ENCODE data around the gene SPX. TPM values are rescaled to one million over a fixed set of nuclear protein-coding genes. Genes with fewer than 3 reads are reported as not detected.
A peak's percentile ranks its signal among the peaks of the same experiment; 100 is the strongest.

SPX gene
- total RNA-seq, 3 donors from 2014 or later = 0.10 to 0.27 (median 0.13) TPM

DNA sequence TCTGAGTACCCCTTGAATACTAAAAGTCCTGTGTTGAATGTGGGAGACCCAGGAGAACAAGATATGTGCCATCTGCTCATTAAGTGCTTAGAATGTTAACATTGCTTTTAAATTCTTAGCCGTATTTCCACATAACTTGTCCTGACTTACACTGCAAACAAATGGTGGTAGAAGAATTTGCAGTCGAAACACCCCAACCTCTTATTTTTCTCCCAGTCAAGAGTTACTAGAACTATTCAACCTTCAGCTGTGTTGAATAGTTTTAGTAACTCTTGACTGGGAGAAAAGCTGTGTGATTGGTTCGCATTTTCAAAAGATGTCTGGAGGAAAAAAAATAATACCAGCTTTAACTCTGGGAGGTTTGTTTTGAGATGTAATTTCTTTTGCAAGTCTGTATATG lies 7.6 kb upstream of the SPX start:
- H3K4me1 Mint-ChIP-seq (ENCODE audit: low read depth) = no peaks in the 10 kb centered on the region
- H3K27me3 Mint-ChIP-seq (ENCODE audit: low read depth) = no peaks in the 10 kb centered on the region
- H3K9me3 Mint-ChIP-seq = no peaks in the 10 kb centered on the region
- no peak for DNase-seq
- no peak for ATAC-seq
- peaks cover 23% of the 10 kb centered on the region for H3K36me3 Mint-ChIP-seq (ENCODE audit: insufficient read depth)
- H3K4me3 Mint-ChIP-seq = no peak overlapping the region

- Mint-ChIP-seq H3K4me3 (no peak overlapping the region), H3K36me3 (ENCODE audit: insufficient read depth) (peaks cover 9% of the 10 kb centered on the region), H3K4me1 (ENCODE audit: low read depth) (no peaks in the 10 kb centered on the region), H3K9me3 (peaks cover 11% of the 10 kb centered on the region), H3K27me3 (ENCODE audit: low read depth) (no peaks in the 10 kb centered on the region)
- DNase-seq = no peak
- no peak for ATAC-seq
Observed at GRCh38 chr12:21521541-21521940, 4.6 kb upstream of the SPX start.

GRCh38 chr12:21523148-21523547 lies 2.9 kb upstream of the SPX start:
- peaks cover 11% of the 10 kb centered on the region for H3K9me3 Mint-ChIP-seq
- H3K27me3 Mint-ChIP-seq (ENCODE audit: low read depth) = peaks cover 6% of the 10 kb centered on the region
- ATAC-seq (no peak), DNase-seq (no peak)
- peaks cover 5% of the 10 kb centered on the region for H3K36me3 Mint-ChIP-seq (ENCODE audit: insufficient read depth)
- H3K4me3 Mint-ChIP-seq = no peak overlapping the region
- H3K4me1 Mint-ChIP-seq (ENCODE audit: low read depth) = peaks cover 6% of the 10 kb centered on the region

DNA sequence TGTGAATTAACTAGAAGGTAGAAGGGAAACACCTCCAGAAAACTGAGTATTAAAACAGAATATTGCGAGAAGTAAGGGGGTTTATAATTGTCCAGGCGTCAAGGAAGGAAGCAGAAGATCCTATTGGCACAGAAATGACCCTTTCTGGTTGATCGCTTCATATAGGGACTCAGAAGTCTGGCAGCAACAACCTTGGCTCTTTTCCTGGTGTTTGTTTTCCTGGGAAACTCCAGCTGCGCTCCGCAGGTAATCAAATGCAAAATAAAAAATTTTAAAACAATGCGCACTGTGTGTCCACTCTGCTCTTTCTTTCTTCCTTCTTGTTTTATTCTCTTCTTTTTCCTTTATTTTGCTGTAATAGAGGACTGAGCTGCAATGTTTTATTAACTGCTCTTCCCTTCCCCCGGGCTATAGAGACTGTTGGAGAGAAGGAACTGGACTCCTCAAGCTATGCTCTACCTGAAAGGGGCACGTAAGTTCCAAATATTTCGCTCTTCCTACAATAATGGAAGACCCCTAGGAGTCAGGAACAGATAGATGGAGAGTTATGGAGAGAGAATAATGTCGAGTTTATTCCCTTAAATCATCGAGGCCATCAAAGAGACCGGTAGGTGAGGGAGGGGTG lies 737 bp downstream of the SPX start:
- ATAC-seq (no peak), DNase-seq (no peak)
- Mint-ChIP-seq H3K36me3 (ENCODE audit: insufficient read depth) (no peaks in the 10 kb centered on the region), H3K4me1 (ENCODE audit: low read depth) (peaks cover 11% of the 10 kb centered on the region), H3K9me3 (peaks cover 11% of the 10 kb centered on the region), H3K4me3 (peak overlapping the region; percentile 75), H3K27me3 (ENCODE audit: low read depth) (peaks cover 31% of the 10 kb centered on the region)

GRCh38 chr12:21527451-21528180 lies 1.5 kb downstream of the SPX start:
- Mint-ChIP-seq H3K36me3 (ENCODE audit: insufficient read depth) (no peaks in the 10 kb centered on the region), H3K9me3 (peaks cover 11% of the 10 kb centered on the region)
- ATAC-seq = peak; percentile 96 to 98

DNA sequence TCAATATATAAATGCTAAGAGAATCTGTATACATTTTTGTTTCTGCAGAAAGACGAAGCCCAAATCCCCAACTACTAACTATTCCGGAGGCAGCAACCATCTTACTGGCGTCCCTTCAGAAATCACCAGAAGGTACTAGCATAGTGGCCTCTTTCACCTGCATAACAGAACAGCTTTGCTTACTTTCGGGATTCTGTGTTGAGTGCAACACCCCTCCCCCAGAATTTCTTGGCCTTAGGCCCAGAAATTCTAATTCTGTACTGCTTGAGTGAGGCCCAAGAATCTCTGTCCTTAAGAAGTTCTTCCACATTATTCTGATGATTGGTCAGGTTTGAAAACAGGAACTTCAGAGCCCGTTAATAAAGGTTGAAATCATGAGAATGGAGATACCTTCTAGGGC lies 2.9 kb downstream of the SPX start:
- Mint-ChIP-seq H3K4me3 (peak overlapping the region; percentile 75), H3K9me3 (peaks cover 11% of the 10 kb centered on the region), H3K4me1 (ENCODE audit: low read depth) (peaks cover 11% of the 10 kb centered on the region), H3K36me3 (ENCODE audit: insufficient read depth) (no peaks in the 10 kb centered on the region), H3K27me3 (ENCODE audit: low read depth) (peaks cover 34% of the 10 kb centered on the region)
- DNase-seq = no peak
- ATAC-seq = no peak

More at GRCh38 chr12:21527451-21528180, 1.5 kb downstream of the SPX start:
- peaks cover 34% of the 10 kb centered on the region for H3K27me3 Mint-ChIP-seq (ENCODE audit: low read depth)
- peaks cover 11% of the 10 kb centered on the region for H3K4me1 Mint-ChIP-seq (ENCODE audit: low read depth)
- DNase-seq = peak; percentile 40
- H3K4me3 Mint-ChIP-seq = peak overlapping the region; percentile 75

DNA sequence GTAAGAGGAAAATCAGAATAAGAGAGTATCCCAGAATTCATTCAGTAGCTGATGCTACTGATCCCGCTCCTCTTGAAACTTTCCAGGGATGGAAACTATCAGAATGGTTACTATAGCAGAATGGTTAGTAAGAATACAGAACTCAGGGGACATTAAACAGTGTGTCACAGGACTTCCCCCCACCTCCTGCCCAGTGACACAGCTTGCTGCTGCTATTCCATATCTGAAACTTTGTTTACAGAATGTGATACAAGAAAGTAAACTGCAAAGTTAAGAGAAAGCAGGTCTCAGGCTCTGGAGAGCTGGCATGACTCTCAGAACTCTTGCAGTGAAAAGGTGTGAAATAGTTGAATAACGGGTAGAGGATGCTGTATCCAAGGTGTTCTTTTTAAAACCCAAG lies 3.4 kb downstream of the SPX start:
- ATAC-seq (no peak), DNase-seq (no peak)
- H3K27me3 Mint-ChIP-seq (ENCODE audit: low read depth) = peaks cover 34% of the 10 kb centered on the region
- peaks cover 7% of the 10 kb centered on the region for H3K9me3 Mint-ChIP-seq
- no peaks in the 10 kb centered on the region for H3K36me3 Mint-ChIP-seq (ENCODE audit: insufficient read depth)
- no peak overlapping the region for H3K4me3 Mint-ChIP-seq
- peaks cover 11% of the 10 kb centered on the region for H3K4me1 Mint-ChIP-seq (ENCODE audit: low read depth)

DNA sequence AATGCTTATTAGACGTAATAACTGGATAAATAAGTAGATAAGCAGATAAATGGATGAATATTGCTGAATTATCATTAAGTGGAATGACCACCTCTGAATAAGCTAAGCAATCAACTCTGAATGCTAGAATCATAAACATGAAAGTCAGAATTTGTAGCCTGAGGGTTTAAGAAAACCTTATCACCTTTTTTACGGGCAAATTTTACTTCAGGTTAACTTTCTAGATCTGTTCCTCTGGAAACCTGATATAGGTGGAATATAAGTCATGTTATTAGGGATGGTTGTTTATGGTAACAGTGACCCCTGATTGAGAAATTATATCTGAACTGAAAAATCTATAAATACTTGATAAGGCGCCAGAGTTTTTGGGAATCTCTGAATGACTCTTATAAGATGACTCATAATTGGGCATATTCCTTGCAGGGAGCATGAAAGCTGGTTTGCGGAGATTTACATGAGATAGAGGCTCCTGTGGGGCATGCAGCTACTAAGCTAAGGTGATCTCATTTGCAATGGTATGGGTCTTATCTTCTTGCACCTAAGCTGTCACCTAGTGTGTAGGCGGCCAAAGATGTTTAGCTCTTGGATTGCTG lies 12.1 kb downstream of the SPX start:
- Mint-ChIP-seq H3K4me1 (ENCODE audit: low read depth) (no peaks in the 10 kb centered on the region), H3K27me3 (ENCODE audit: low read depth) (no peaks in the 10 kb centered on the region), H3K36me3 (ENCODE audit: insufficient read depth) (no peaks in the 10 kb centered on the region), H3K4me3 (no peak overlapping the region), H3K9me3 (no peaks in the 10 kb centered on the region)
- DNase-seq (no peak), ATAC-seq (no peak)

DNA sequence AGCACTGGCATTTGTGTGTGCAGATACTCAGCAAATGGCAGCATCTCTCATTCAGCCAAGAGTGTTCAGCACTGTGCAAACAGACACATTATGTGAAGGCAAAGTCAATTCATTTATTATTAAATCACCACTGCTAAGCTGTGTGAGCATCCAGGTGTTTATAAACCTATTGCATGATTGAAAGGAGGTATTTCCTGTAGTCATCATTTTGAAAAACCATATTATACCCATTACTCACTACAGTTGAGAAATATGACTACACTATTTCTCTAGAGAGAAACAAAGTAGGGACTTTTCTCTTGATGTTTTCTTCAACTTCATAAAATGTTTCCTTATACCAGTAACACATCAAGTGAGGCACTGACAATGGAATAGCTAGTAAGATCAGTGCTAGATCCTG lies 13.7 kb downstream of the SPX start:
- no peak for DNase-seq
- no peak overlapping the region for H3K4me3 Mint-ChIP-seq
- no peaks in the 10 kb centered on the region for H3K9me3 Mint-ChIP-seq
- ATAC-seq = peak; percentile 46 to 87
- no peaks in the 10 kb centered on the region for H3K36me3 Mint-ChIP-seq (ENCODE audit: insufficient read depth)
- no peaks in the 10 kb centered on the region for H3K4me1 Mint-ChIP-seq (ENCODE audit: low read depth)
- H3K27me3 Mint-ChIP-seq (ENCODE audit: low read depth) = no peaks in the 10 kb centered on the region

DNA sequence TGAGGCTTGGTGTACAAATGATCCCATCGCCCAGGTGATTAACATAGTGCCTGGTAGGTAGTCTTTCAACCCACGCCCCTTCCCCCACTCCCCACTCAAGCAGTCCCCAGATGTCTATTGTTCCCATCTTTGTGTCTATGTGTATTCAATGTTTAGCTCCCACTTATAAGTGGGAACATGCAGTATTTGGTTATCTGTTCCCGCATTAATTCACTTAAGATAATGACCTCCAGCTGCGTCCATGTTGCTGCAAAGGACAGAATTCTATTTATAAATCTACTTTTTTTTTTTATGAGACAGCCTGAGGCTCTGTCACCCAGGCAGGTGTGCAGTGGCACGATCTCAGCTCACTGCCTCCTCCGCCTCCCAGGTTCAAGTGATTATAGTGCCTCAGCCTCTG lies 15.7 kb downstream of the SPX start:
- no peak for DNase-seq
- Mint-ChIP-seq H3K4me1 (ENCODE audit: low read depth) (no peaks in the 10 kb centered on the region), H3K36me3 (ENCODE audit: insufficient read depth) (no peaks in the 10 kb centered on the region), H3K27me3 (ENCODE audit: low read depth) (no peaks in the 10 kb centered on the region), H3K9me3 (no peaks in the 10 kb centered on the region), H3K4me3 (no peak overlapping the region)
- ATAC-seq = no peak

- ATAC-seq (no peak), DNase-seq (no peak)
- no peaks in the 10 kb centered on the region for H3K36me3 Mint-ChIP-seq (ENCODE audit: insufficient read depth)
- no peak overlapping the region for H3K4me3 Mint-ChIP-seq
- H3K4me1 Mint-ChIP-seq (ENCODE audit: low read depth) = no peaks in the 10 kb centered on the region
- H3K9me3 Mint-ChIP-seq = no peaks in the 10 kb centered on the region
- H3K27me3 Mint-ChIP-seq (ENCODE audit: low read depth) = no peaks in the 10 kb centered on the region
Observed at GRCh38 chr12:21542403-21542802, 16.3 kb downstream of the SPX start.

GRCh38 chr12:21543151-21543550 lies 17.1 kb downstream of the SPX start:
- Mint-ChIP-seq H3K36me3 (ENCODE audit: insufficient read depth) (no peaks in the 10 kb centered on the region), H3K9me3 (no peaks in the 10 kb centered on the region), H3K4me1 (ENCODE audit: low read depth) (peaks cover 2% of the 10 kb centered on the region), H3K27me3 (ENCODE audit: low read depth) (no peaks in the 10 kb centered on the region), H3K4me3 (no peak overlapping the region)
- DNase-seq (no peak), ATAC-seq (no peak)

GRCh38 chr12:21545557-21545956 lies 19.5 kb downstream of the SPX start:
- H3K9me3 Mint-ChIP-seq = no peaks in the 10 kb centered on the region
- ATAC-seq = no peak
- H3K4me3 Mint-ChIP-seq = no peak overlapping the region
- H3K27me3 Mint-ChIP-seq (ENCODE audit: low read depth) = no peaks in the 10 kb centered on the region
- H3K36me3 Mint-ChIP-seq (ENCODE audit: insufficient read depth) = no peaks in the 10 kb centered on the region
- DNase-seq = no peak
- H3K4me1 Mint-ChIP-seq (ENCODE audit: low read depth) = peaks cover 2% of the 10 kb centered on the region

GRCh38 chr12:21546716-21547115 lies 20.6 kb downstream of the SPX start:
- H3K4me1 Mint-ChIP-seq (ENCODE audit: low read depth) = peaks cover 2% of the 10 kb centered on the region
- no peak for DNase-seq
- no peak overlapping the region for H3K4me3 Mint-ChIP-seq
- no peaks in the 10 kb centered on the region for H3K27me3 Mint-ChIP-seq (ENCODE audit: low read depth)
- no peaks in the 10 kb centered on the region for H3K36me3 Mint-ChIP-seq (ENCODE audit: insufficient read depth)
- H3K9me3 Mint-ChIP-seq = no peaks in the 10 kb centered on the region
- no peak for ATAC-seq

DNA sequence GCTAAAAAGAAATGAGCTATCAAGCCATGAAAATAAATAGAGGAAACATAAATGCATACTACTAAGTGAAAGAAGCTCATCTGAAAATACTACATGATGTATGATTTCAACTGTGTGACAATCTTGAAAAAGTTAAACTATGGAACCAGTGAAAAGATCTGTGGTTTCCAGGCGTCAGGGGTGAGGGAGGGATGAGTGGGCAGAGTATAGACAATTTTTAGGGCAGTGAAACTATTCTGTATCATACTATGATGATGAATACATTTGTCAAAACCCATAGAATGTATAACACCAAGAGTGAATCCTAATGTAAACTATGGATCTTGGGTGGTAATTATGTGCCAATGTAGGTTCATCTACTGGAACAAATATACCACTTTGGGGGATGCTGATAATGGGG lies 21.3 kb downstream of the SPX start:
- no peak for DNase-seq
- H3K4me1 Mint-ChIP-seq (ENCODE audit: low read depth) = peaks cover 2% of the 10 kb centered on the region
- ATAC-seq = peak; percentile 53 to 88
- H3K27me3 Mint-ChIP-seq (ENCODE audit: low read depth) = no peaks in the 10 kb centered on the region
- no peak overlapping the region for H3K4me3 Mint-ChIP-seq
- no peaks in the 10 kb centered on the region for H3K9me3 Mint-ChIP-seq
- no peaks in the 10 kb centered on the region for H3K36me3 Mint-ChIP-seq (ENCODE audit: insufficient read depth)
